ENCODE results near the gene NDUFB8.
"Not testable (repeated sequence)": the region's sequence is repeated elsewhere in the genome, so short reads cannot be mapped to it uniquely, and the experiment has no call there.

The NDUFB8 gene

GRCh38 chr10:100529475-100530298 lies at the start of gene NDUFB8:
NDUFB8 (minus strand) TSS chr10:100529871; CDS start chr10:100529851, 20 bp downstream.
- Histone ChIP-seq H3K79me2 (ENCODE audit: control insufficient read depth, low read length) (peaks cover 39% of the 10 kb centered on the region), H3K9me2 (replicated peaks; ENCODE audit: control insufficient read depth, low read length) (no peaks in the 10 kb centered on the region), H3K4me1 (ENCODE audit: control insufficient read depth, low read length) (peaks cover 24% of the 10 kb centered on the region), H3K9me3 (ENCODE audit: control insufficient read depth, insufficient read depth, low read length) (no peaks in the 10 kb centered on the region), H4K20me1 (ENCODE audit: control insufficient read depth, insufficient read depth, low read depth, low read length) (peaks cover 5% of the 10 kb centered on the region; the same call in 1 of the 2 replicates), H3K4me3 (ENCODE audit: low read length) (peak within 1 kb of the TSS; percentile 89), H3F3A (ENCODE audit: control insufficient read depth, insufficient read depth) (peaks cover 6% of the 10 kb centered on the region), H3K4me2 (ENCODE audit: low read length) (peak within 1 kb of the TSS; percentile 84), H3K27ac (ENCODE audit: low read depth, low read length) (peak within 1 kb of the TSS; percentile 39), H3K36me3 (ENCODE audit: control insufficient read depth, low read length) (peaks cover 50% of the 10 kb centered on the region), H3K27me3 (ENCODE audit: control insufficient read depth, low read length) (no peaks in the 10 kb centered on the region)
- TF ChIP-seq CTCF (IDR thresholded peaks at IDR 0.05; ENCODE audit: low read depth, low read length, poor library complexity, severe bottlenecking) (no peak), EZH2phosphoT487 (IDR thresholded peaks at IDR 0.05; ENCODE audit: borderline replicate concordance, low read length) (no peak)

- H3K27me3 ChIP-seq (ENCODE audit: control insufficient read depth, low read length) = peaks cover 35% of the 10 kb centered on the region
- no peak overlapping the region for H3K4me2 ChIP-seq (ENCODE audit: low read length)
- H3K9me2 ChIP-seq (replicated peaks; ENCODE audit: control insufficient read depth, low read length) = no peaks in the 10 kb centered on the region
- no peaks in the 10 kb centered on the region for H3K36me3 ChIP-seq (ENCODE audit: control insufficient read depth, low read length)
- no peak overlapping the region for H3K4me3 ChIP-seq (ENCODE audit: low read length)
- no peaks in the 10 kb centered on the region for H3K9me3 ChIP-seq (ENCODE audit: control insufficient read depth, insufficient read depth, low read length)
- no peaks in the 10 kb centered on the region for H3K4me1 ChIP-seq (ENCODE audit: control insufficient read depth, low read length)
- no peaks in the 10 kb centered on the region for H4K20me1 ChIP-seq (ENCODE audit: control insufficient read depth, insufficient read depth, low read depth, low read length)
- no peaks in the 10 kb centered on the region for H3F3A ChIP-seq (ENCODE audit: control insufficient read depth, insufficient read depth)
- no peak for TF ChIP-seq EZH2phosphoT487 (IDR thresholded peaks at IDR 0.05; ENCODE audit: borderline replicate concordance, low read length)
- TF ChIP-seq CTCF (IDR thresholded peaks at IDR 0.05; ENCODE audit: low read depth, low read length, poor library complexity, severe bottlenecking) = no peak
- no peak overlapping the region for H3K27ac ChIP-seq (ENCODE audit: low read depth, low read length)
- H3K79me2 ChIP-seq (ENCODE audit: control insufficient read depth, low read length) = no peaks in the 10 kb centered on the region
Observed at GRCh38 chr10:100576282-100576635, 46.6 kb upstream of the NDUFB8 start.

GRCh38 chr10:100575585-100576281 lies 46.1 kb upstream of the NDUFB8 start:
- Histone ChIP-seq H3K27me3 (ENCODE audit: control insufficient read depth, low read length) (peaks cover 40% of the 10 kb centered on the region), H3K27ac (ENCODE audit: low read depth, low read length) (no peak overlapping the region)

GRCh38 chr10:100575146-100575545 lies 45.5 kb upstream of the NDUFB8 start:
- H3K79me2 ChIP-seq (ENCODE audit: control insufficient read depth, low read length); H3K9me2 ChIP-seq (replicated peaks; ENCODE audit: control insufficient read depth, low read length); H3K9me3 ChIP-seq (ENCODE audit: control insufficient read depth, insufficient read depth, low read length); H3F3A ChIP-seq (ENCODE audit: control insufficient read depth, insufficient read depth); H3K27ac ChIP-seq (ENCODE audit: low read depth, low read length); H3K4me1 ChIP-seq (ENCODE audit: control insufficient read depth, low read length); H3K36me3 ChIP-seq (ENCODE audit: control insufficient read depth, low read length); H3K4me3 ChIP-seq (ENCODE audit: low read length); H4K20me1 ChIP-seq (ENCODE audit: control insufficient read depth, insufficient read depth, low read depth, low read length); H3K4me2 ChIP-seq (ENCODE audit: low read length): not testable (repeated sequence)
- peaks cover 43% of the 10 kb centered on the region for H3K27me3 ChIP-seq (ENCODE audit: control insufficient read depth, low read length)

More at GRCh38 chr10:100575585-100576281, 46.1 kb upstream of the NDUFB8 start:
- Histone ChIP-seq H3K4me1 (ENCODE audit: control insufficient read depth, low read length) (no peaks in the 10 kb centered on the region), H4K20me1 (ENCODE audit: control insufficient read depth, insufficient read depth, low read depth, low read length) (no peaks in the 10 kb centered on the region), H3K4me3 (ENCODE audit: low read length) (no peak overlapping the region), H3K79me2 (ENCODE audit: control insufficient read depth, low read length) (no peaks in the 10 kb centered on the region), H3K9me3 (ENCODE audit: control insufficient read depth, insufficient read depth, low read length) (no peaks in the 10 kb centered on the region), H3F3A (ENCODE audit: control insufficient read depth, insufficient read depth) (no peaks in the 10 kb centered on the region), H3K4me2 (ENCODE audit: low read length) (no peak overlapping the region), H3K9me2 (replicated peaks; ENCODE audit: control insufficient read depth, low read length) (no peaks in the 10 kb centered on the region), H3K36me3 (ENCODE audit: control insufficient read depth, low read length) (no peaks in the 10 kb centered on the region)
- no peak for TF ChIP-seq EZH2phosphoT487 (IDR thresholded peaks at IDR 0.05; ENCODE audit: borderline replicate concordance, low read length)
- TF ChIP-seq CTCF (IDR thresholded peaks at IDR 0.05; ENCODE audit: low read depth, low read length, poor library complexity, severe bottlenecking) = no peak

Data from DOHH2 (cell line).